ENCODE measurements around the gene TMEM18. TPM values are rescaled to one million over a fixed set of nuclear protein-coding genes. Genes with fewer than 3 reads are reported as not detected.

Gene TMEM18
- total RNA-seq, 1 donor from 2014 or later = 10.3 TPM

- DNase-seq (ENCODE audit: low read depth in 2 of 2) = no peak
Observed at GRCh38 chr2:635687-636621, 41.3 kb downstream of the TMEM18 start.

- no peak for DNase-seq (ENCODE audit: low read depth in 2 of 2)
Observed at GRCh38 chr2:634636-635388, 42.4 kb downstream of the TMEM18 start.

DNA sequence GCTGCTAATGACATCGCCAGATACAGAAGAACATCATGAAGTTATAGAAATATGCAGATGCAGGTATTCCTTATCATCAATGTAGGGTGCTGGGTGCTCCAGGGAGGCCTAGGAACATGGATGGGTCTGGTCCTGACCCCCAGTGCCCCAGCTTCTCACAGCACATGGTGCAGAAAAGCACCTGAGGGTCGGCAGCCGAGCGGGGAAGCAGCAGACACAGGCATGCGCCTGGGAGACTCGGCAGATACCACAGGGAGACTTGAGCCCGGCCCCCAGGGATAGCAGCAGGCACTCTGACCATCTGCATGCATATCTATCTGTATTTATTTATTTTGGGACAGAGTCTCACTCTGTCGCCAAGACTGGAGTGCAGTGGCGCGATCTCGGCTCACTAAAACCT lies 43.2 kb downstream of the TMEM18 start:
- DNase-seq (ENCODE audit: low read depth in 2 of 2) = no peak

- DNase-seq (ENCODE audit: low read depth in 2 of 2) = no peak
Observed at GRCh38 chr2:633371-633770, 43.8 kb downstream of the TMEM18 start.

DNA sequence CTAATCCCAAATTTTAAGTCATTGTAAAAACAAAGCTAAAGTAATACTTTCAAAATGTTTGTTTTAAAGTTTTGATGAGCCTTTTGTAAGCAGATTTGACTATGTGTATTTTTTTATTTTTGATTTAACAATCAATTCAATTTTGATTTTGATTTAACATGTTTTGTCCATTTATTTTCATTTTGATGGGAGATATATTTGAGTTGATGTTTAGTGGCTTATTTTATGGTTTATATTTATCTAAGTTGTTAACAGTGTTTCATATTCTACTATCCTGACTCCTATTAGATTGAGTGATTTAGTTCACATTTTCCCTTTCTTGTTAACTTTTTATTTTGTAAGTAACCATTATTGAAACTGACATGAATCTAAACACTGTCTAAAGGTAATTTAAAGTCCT lies 44.7 kb downstream of the TMEM18 start:
- DNase-seq (ENCODE audit: low read depth in 2 of 2) = no peak

DNA sequence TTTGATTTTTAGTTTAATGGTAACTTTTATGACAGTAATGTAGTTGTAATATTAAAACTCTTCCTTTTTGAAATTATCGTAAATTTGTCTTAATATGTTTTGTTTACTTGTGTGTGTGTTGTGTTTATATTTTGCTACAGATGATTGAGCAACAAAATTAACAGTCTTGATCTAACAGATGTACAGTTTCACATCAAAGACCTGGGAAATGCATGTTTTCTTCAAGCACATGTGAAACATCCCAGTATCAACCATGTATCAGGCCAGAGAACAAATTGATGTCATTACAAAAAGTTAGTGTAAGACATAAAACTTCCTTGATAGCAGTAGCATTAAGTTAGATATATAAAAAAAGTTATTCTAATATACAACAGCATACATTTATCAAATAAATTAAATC lies 45.5 kb downstream of the TMEM18 start:
- DNase-seq (ENCODE audit: low read depth in 2 of 2) = no peak

DNA sequence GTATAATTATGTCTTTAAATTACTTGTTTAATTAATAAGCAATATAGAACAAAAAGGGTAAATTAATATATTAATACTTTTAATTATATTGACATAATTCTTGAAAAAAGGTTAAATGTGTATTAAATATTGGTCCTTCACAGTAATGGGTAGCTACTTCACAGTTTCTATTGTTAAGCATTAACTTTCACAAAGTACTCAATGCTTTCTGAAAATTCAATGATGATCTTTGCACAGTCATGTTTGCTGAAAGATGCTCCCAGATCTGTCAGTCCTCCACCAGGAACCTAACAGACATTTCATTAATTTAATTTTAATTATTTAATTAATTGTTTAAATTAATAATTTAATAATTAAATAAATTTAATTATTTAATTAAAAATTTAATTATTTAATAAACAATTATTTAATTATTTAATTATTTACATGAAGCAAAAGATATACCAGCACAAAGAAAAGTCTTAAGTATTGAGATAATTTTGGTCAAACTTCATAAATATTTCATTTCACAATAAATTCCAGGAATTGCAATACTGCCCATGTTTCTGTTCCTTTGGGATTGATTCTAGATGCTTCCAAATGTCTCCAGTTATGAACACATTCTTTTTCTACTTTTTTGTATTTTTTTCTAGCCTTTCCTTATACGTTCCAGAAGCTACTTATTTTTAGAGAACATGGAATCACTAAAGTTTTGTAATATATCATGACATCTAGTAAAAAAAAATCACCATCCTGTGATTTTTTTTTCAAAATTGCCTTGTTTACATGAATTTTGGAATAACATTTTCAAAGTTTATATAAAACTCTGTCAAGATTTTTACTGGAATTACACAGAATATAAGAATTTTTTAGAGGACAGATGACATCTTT lies 46.5 kb downstream of the TMEM18 start:
- DNase-seq (ENCODE audit: low read depth in 2 of 2) = no peak

DNA sequence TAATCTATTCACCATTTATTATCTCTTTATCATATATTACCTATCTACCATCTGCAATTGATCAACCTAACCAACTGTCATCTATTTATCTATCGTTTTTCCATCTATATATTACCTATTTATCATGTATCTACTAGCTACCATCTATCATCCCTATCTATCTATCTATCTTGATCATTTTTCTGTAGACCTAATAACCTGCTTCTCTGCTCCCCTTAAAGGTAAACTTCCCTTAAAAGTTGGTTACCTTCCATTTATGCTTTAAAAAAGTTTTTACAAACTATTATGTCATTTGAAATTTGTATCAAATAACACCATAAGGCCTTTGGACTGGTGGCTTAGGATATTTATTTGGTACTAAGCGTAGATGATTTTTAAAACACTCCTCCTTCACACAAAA lies 47.2 kb downstream of the TMEM18 start:
- DNase-seq (ENCODE audit: low read depth in 2 of 2) = no peak

- no peak for DNase-seq (ENCODE audit: low read depth in 2 of 2)
Observed at GRCh38 chr2:628651-629050, 48.6 kb downstream of the TMEM18 start.

DNA sequence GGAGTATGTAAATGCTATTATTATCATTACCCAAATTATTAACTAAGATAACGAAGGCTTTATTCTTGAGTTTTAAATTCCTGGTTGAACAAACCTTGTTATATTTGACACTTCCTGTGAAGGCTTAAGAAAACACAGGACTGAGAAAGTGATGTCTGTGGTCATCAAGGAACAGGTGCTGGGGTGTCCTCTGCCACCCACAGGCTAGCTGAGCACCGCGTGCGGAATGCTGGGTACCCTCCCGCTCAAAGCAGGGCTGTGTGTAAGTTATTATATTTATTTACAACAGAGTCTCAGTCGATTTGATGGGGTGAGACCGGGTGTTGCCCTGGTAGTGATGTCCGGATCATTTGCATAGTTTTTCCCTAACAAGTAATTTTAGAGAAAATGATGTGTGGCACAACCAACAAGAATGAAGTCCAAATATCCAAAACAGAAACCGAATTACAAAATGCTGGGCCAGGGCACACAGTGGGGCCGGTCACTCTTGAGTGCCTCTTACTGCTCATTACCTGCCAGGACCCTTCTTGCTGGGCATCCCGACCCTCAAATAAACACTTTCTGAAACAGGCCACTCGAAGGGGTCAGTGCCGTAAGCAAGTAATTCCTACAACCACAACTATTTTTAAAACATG lies 49.2 kb downstream of the TMEM18 start:
- no peak for DNase-seq (ENCODE audit: low read depth in 2 of 2)

GRCh38 chr2:627340-627709 lies 49.9 kb downstream of the TMEM18 start:
- no peak for DNase-seq (ENCODE audit: low read depth in 2 of 2)

GRCh38 chr2:626491-627339 lies 50.5 kb downstream of the TMEM18 start:
- no peak for DNase-seq (ENCODE audit: low read depth in 2 of 2)

GRCh38 chr2:625415-626333 lies 51.5 kb downstream of the TMEM18 start:
- DNase-seq (ENCODE audit: low read depth in 2 of 2) = no peak

DNA sequence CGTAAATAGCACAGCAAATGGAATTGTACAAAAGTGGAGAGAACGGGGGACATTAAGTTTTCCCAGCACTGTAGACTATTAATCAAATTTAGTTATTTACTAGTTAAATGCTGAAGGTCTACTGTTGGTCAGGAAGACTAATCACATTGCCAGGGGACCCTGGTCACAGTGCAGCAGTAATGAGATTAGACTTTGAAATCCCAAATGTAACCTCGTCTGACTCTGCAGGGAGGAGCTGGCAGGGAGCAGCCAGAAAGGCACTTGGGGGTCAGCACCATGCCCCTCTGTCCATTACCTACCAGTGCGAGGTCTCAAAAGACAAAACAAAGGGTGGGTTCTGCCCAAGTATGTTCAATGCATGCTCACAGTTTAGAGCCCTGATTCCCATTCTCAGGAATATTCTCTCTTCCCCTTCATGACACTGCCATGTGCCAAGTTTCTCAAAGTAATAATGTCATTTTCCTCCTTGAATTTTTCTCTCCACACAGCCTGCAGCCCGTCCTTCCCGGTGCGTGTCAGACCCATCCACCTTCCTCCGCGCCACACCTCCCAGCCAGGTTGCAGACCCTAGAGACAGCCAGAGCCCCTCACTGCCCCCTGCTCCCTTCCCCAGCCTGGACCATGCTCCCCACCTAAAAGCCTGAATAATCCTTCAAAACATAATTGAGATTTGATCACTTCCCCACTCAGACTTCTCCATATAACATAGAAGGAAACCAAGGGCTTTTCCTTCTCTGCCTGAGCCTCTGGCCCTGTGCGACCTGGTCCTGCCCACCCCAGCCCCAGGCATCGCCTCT lies 52.5 kb downstream of the TMEM18 start:
- no peak for DNase-seq (ENCODE audit: low read depth in 2 of 2)

GRCh38 chr2:624096-624495 lies 53.1 kb downstream of the TMEM18 start:
- no peak for DNase-seq (ENCODE audit: low read depth in 2 of 2)

GRCh38 chr2:623130-623922 lies 53.9 kb downstream of the TMEM18 start:
- no peak for DNase-seq (ENCODE audit: low read depth in 2 of 2)

GRCh38 chr2:622357-622756 lies 54.8 kb downstream of the TMEM18 start:
- no peak for DNase-seq (ENCODE audit: low read depth in 2 of 2)
